Adrenal gland (tissue), 12 donors: ENCODE results near the gene SHOC2. TPM values are rescaled to one million over a fixed set of nuclear protein-coding genes. Genes with fewer than 3 reads are reported as not detected.

Experiments
- DNase-seq, 7 donors: peaks; one replicate each; pipeline ENCODE4 v3.0.0-alpha.2; 2019 to 2020
- H3K27ac ChIP-seq, 5 donors: fragments of 200-600 bp; sonication (generic) in 4 of 5; 1 replicate in 3 of 5; 2 replicates in 2 of 5; pipeline versions ENCODE4 v1.5.1 to v1.8.0; 2016 to 2020; ENCODE audit warnings: mild to moderate bottlenecking in 1 of 5
- H3K27me3 ChIP-seq: fragments of 200-600 bp; 2 replicates; pipeline ENCODE4 v1.8.0; 2021
- H3K36me3 ChIP-seq, 2 donors: fragments of 200-600 bp; replicated peaks in 1 of 2; 1 replicate in 1 of 2; 2 replicates in 1 of 2; pipeline versions ENCODE4 v1.5.1 to v1.8.0; 2018 to 2022
- H3K4me1 ChIP-seq, 2 donors: fragments of 200-600 bp; replicated peaks in 1 of 2; 1 replicate in 1 of 2; 2 replicates in 1 of 2; pipeline versions ENCODE4 v1.5.1 to v1.8.0; 2018 to 2021
- H3K4me3 ChIP-seq, 4 donors: fragments of 200-600 bp; sonication (generic) in 3 of 4; one replicate each; pipeline ENCODE4 v1.5.1; 2016 to 2018
- H3K9me3 ChIP-seq, 3 donors: fragments of 200-600 bp; sonication (generic) in 1 of 3; replicated peaks in 1 of 3; 1 replicate in 2 of 3; 2 replicates in 1 of 3; pipeline versions ENCODE4 v1.5.1 to v1.8.0; 2016 to 2021
- CTCF ChIP-seq, 6 experiments: fragments of 450-650 bp in 4 of 6; fragments of 200-600 bp in 2 of 6; sonication (generic) in 1 of 6; IDR thresholded peaks; 1 replicate in 5 of 6; 2 replicates in 1 of 6; pipeline versions ENCODE4 v1.5.1 to v1.8.0; 2016 to 2021; ENCODE audit warnings: antibody characterized with exemption in 6 of 6, mild to moderate bottlenecking in 2 of 6, moderate library complexity in 1 of 6
- POLR2A ChIP-seq, 2 donors: fragments of 450-650 bp; IDR thresholded peaks; one replicate each; pipeline ENCODE4 v1.6.1; 2017; ENCODE audit warnings: antibody characterized with exemption in 2 of 2, mild to moderate bottlenecking in 2 of 2, moderate library complexity in 1 of 2
- WGBS, 4 donors: extraction: QIAGEN DNeasy Blood & Tissue Kit in 2 of 4; methylation state at CpG; one replicate each; pipeline versions ENCODE4 v1.1.5 to v1.1.7; 2013 to 2017; 5-methylcytosine and 5-hydroxymethylcytosine counted together
- intact Hi-C, 2 donors: fragments of 100-400 bp; cut with DNase I; formaldehyde crosslinking; loops; one replicate each; pipeline versions ENCODE4 v1.14.1 to v1.15.0; 2022 to 2023
- polyA plus RNA-seq, 3 donors: library from polyadenylated mRNA; stranded (reverse); fragments of 200-250 nt in 2 of 3; fragments of 350-450 nt in 1 of 3; fragmentation: Illumina TruSeq in 1 of 3; extraction: RNeasy Lipid Tissue Mini Kit (QIAGEN cat#74804) in 1 of 3; gene quantifications; one replicate each; pipeline ENCODE4 v1.2.3, GENCODE V29; 2013 to 2014
- total RNA-seq, 9 donors: library from RNA; depleted of rRNA in 4 of 9; stranded (reverse); fragments of >200 nt in 4 of 9; fragments of 120-200 nt in 1 of 9; fragmentation: NEBNext Ultra II Directional in 1 of 9; extraction: Animal tissue kit (Norgen Biotek cat#: 25700) in 1 of 9; gene quantifications; one replicate each; pipeline versions ENCODE4 v1.1.0 to v1.2.4, GENCODE V29; 2013 to 2023
- donor health status: healthy with polysubstance abuse.
- donor health status: Bipolar disorder and iron deficiency.
- donor health status: DM: yes; HTN: yes; CAD: no.
- donor health status: DM: no; HTN: no; CAD: no.
- donor health status: DM: no; HTN: no; CAD: no.
- donor health status: DM: yes; HTN: yes; CAD: no.

The SHOC2 gene
- total and polyA plus RNA-seq, 12 donors = 16.4 to 78.2 (median 37.1) TPM

GRCh38 chr10:110876000-110876399 is 43.4 kb upstream of the SHOC2 start:
- intact Hi-C loops = no loop called here
- Histone ChIP-seq H3K9me3 (no peaks in the 10 kb centered on the region), H3K27ac (no peak overlapping the region), H3K36me3 (no peaks in the 10 kb centered on the region), H3K4me3 (no peak overlapping the region), H3K4me1 (peaks cover 12 to 31% of the 10 kb centered on the region in 2 donors), H3K27me3 (no peaks in the 10 kb centered on the region)
- TF ChIP-seq POLR2A (IDR thresholded peaks at IDR 0.05) = no peak
- TF ChIP-seq CTCF (IDR thresholded peaks at IDR 0.05) = no peak
- DNase-seq = no peak
- WGBS, 4 donors = 72 to 75% (median 73%) methylated on average over 2 of the region's 2 CpGs

GRCh38 chr10:110876788-110877187 is 42.6 kb upstream of the SHOC2 start:
- no peak for TF ChIP-seq POLR2A (IDR thresholded peaks at IDR 0.05)
- TF ChIP-seq CTCF (IDR thresholded peaks at IDR 0.05) = no peak
- H3K27ac ChIP-seq = no peak overlapping the region
- WGBS, 4 donors = 93 to 99% (median 96%) methylated on average over 1 of the region's 1 CpG
- H3K9me3 ChIP-seq = no peaks in the 10 kb centered on the region
- no peaks in the 10 kb centered on the region for H3K27me3 ChIP-seq
- no peaks in the 10 kb centered on the region for H3K36me3 ChIP-seq
- no peak overlapping the region for H3K4me3 ChIP-seq
- DNase-seq = no peak
- H3K4me1 ChIP-seq = peaks cover 9 to 29% of the 10 kb centered on the region in 2 donors
- intact Hi-C loops = no loop called here

GRCh38 chr10:110880012-110880411 is 39.4 kb upstream of the SHOC2 start:
- no peak for DNase-seq
- intact Hi-C loops = loop anchor here in 1 of 2 donors (10.0 kb wide), 1 partner anchor 65 kb away; no protein-coding TSS in a partner anchor
- TF ChIP-seq CTCF (IDR thresholded peaks at IDR 0.05) = no peak
- TF ChIP-seq POLR2A (IDR thresholded peaks at IDR 0.05) = no peak
- H3K9me3 ChIP-seq = no peaks in the 10 kb centered on the region
- no peak overlapping the region for H3K4me3 ChIP-seq
- H3K36me3 ChIP-seq = peaks cover 0 to 14% of the 10 kb centered on the region in 2 donors
- WGBS, 4 donors = 81 to 89% (median 88%) methylated on average over 3 of the region's 3 CpGs
- H3K27ac ChIP-seq = no peak overlapping the region
- H3K27me3 ChIP-seq = no peaks in the 10 kb centered on the region
- H3K4me1 ChIP-seq = peaks cover 0 to 10% of the 10 kb centered on the region in 2 donors

GRCh38 chr10:110881247-110881646 is 38.2 kb upstream of the SHOC2 start:
- H3K4me3 ChIP-seq = no peak overlapping the region
- H3K36me3 ChIP-seq = peaks cover 0 to 18% of the 10 kb centered on the region in 2 donors
- TF ChIP-seq CTCF (IDR thresholded peaks at IDR 0.05) (no peak), POLR2A (IDR thresholded peaks at IDR 0.05) (no peak)
- peaks cover 0 to 10% of the 10 kb centered on the region in 2 donors for H3K4me1 ChIP-seq
- DNase-seq = no peak
- intact Hi-C loops = loop anchor here in 1 of 2 donors (10.0 kb wide), 1 partner anchor 66 kb away; no protein-coding TSS in a partner anchor
- no peak overlapping the region for H3K27ac ChIP-seq
- no peaks in the 10 kb centered on the region for H3K9me3 ChIP-seq
- 93 to 95% (median 94%) methylated on average over 9 of the region's 9 CpGs for WGBS, 4 donors
- H3K27me3 ChIP-seq = no peaks in the 10 kb centered on the region
